Measurements from ENCODE around the gene COX4I2. TPM values are rescaled to one million over a fixed set of nuclear protein-coding genes. Genes with fewer than 3 reads are reported as not detected.
A peak's percentile ranks its signal among the peaks of the same experiment; 100 is the strongest.

Gene COX4I2
- total and polyA plus RNA-seq, 11 donors = 5.7 to 42.8 (median 11.3) TPM

DNA sequence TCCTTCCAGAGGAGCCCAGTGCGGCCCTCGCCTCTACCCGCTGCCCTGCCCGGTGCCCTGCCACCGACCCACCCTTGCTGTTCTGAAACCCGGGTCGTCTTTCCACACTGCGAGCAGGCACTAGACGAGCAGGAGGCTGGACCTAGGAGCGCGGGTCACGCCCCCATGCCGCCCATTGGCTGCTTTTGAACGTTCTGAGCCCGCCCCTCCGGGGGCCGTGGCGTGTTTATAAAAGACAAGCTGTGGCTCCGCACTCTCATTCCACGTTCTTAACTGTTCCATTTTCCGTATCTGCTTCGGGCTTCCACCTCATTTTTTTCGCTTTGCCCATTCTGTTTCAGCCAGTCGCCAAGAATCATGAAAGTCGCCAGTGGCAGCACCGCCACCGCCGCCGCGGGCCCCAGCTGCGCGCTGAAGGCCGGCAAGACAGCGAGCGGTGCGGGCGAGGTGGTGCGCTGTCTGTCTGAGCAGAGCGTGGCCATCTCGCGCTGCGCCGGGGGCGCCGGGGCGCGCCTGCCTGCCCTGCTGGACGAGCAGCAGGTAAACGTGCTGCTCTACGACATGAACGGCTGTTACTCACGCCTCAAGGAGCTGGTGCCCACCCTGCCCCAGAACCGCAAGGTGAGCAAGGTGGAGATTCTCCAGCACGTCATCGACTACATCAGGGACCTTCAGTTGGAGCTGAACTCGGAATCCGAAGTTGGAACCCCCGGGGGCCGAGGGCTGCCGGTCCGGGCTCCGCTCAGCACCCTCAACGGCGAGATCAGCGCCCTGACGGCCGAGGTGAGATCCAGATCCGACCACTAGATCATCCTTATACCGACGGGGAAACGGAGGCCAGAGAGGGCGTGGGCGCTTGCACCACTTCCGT is 32.4 kb upstream of the COX4I2 start, which contains the start of gene ID1:
Gene ID1, plus strand, starts transcription at position 259 of the 871 bp plus-strand sequence. Its CDS starts 99 bp downstream, at position 358.
- peak; percentile 87 to 91 (median 90) for ATAC-seq
- Histone ChIP-seq H3K9me3 (no peaks in the 10 kb centered on the region), H3K27ac (peak within 1 kb of the TSS; percentile 83 to 96 (median 92)), H3K27me3 (peaks cover 0 to 14% (median 0%) of the 10 kb centered on the region in 9 donors), H3K36me3 (peaks cover 0 to 13% (median 0%) of the 10 kb centered on the region in 9 donors), H3K4me3 (peak within 1 kb of the TSS; percentile 58 to 91 (median 74)), H3K4me1 (peaks cover 0 to 56% (median 26%) of the 10 kb centered on the region in 12 donors)
- WGBS, 4 donors = 0 to 1% (median 1%) methylated on average over 46 to 74 of the region's 74 CpGs
- peak; percentile 16 to 98 for TF ChIP-seq POLR2A (IDR thresholded peaks at IDR 0.05)
- TF ChIP-seq, protein P1, sequence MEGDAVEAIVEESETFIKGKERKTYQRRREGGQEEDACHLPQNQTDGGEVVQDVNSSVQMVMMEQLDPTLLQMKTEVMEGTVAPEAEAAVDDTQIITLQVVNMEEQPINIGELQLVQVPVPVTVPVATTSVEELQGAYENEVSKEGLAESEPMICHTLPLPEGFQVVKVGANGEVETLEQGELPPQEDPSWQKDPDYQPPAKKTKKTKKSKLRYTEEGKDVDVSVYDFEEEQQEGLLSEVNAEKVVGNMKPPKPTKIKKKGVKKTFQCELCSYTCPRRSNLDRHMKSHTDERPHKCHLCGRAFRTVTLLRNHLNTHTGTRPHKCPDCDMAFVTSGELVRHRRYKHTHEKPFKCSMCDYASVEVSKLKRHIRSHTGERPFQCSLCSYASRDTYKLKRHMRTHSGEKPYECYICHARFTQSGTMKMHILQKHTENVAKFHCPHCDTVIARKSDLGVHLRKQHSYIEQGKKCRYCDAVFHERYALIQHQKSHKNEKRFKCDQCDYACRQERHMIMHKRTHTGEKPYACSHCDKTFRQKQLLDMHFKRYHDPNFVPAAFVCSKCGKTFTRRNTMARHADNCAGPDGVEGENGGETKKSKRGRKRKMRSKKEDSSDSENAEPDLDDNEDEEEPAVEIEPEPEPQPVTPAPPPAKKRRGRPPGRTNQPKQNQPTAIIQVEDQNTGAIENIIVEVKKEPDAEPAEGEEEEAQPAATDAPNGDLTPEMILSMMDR (IDR thresholded peaks at IDR 0.05) = no peak
- peak; percentile 95 to 96 (median 96) for DNase-seq
- intact Hi-C loops (cut with DNase I) = loop anchor here in 4 of 10 donors (2.0 kb wide), 1 partner anchor 32 kb away; no protein-coding TSS in a partner anchor

DNA sequence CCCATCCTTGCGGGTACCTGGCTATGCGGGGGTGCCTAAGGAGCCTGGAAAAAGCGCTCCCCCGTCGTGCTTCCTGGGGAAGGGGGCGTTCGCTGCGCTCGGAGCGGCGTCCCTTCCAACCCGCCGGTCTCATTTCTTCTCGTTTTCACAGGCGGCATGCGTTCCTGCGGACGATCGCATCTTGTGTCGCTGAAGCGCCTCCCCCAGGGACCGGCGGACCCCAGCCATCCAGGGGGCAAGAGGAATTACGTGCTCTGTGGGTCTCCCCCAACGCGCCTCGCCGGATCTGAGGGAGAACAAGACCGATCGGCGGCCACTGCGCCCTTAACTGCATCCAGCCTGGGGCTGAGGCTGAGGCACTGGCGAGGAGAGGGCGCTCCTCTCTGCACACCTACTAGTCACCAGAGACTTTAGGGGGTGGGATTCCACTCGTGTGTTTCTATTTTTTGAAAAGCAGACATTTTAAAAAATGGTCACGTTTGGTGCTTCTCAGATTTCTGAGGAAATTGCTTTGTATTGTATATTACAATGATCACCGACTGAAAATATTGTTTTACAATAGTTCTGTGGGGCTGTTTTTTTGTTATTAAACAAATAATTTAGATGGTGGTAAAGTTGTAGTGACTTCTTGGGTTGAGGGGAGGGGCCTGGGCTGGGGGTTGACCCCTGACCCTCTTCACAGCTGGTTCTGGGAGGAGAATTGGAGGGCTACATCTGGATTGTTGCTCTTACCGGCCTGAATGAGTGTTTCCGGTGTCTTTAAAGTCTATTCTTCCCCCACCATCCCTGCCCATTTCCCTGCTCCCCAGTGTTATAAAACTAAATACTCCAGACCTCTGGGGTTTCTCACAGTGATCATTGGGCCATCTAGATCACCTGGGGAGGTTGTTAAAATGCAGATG is 31.6 kb upstream of the COX4I2 start:
- 9 to 24% (median 15%) methylated on average over 15 to 39 of the region's 39 CpGs for WGBS, 4 donors
- Histone ChIP-seq H3K36me3 (peaks cover 0 to 13% (median 0%) of the 10 kb centered on the region in 9 donors), H3K27ac (peak overlapping the region; percentile 83 to 96 (median 92)), H3K4me1 (peaks cover 0 to 65% (median 28%) of the 10 kb centered on the region in 12 donors), H3K4me3 (peak overlapping the region; percentile 58 to 91 (median 74)), H3K9me3 (no peaks in the 10 kb centered on the region), H3K27me3 (peaks cover 0 to 14% (median 0%) of the 10 kb centered on the region in 9 donors)
- DNase-seq (peak in 4 of 5 donors; percentile 30 to 69 (median 39)), ATAC-seq (no peak)
- intact Hi-C loops (cut with DNase I) = loop anchor here in 4 of 10 donors (2.0 kb wide), 1 partner anchor 33 kb away; no protein-coding TSS in a partner anchor
- no peak for TF ChIP-seq POLR2A (IDR thresholded peaks at IDR 0.05)
- TF ChIP-seq, protein P1 (IDR thresholded peaks at IDR 0.05) = no peak

DNA sequence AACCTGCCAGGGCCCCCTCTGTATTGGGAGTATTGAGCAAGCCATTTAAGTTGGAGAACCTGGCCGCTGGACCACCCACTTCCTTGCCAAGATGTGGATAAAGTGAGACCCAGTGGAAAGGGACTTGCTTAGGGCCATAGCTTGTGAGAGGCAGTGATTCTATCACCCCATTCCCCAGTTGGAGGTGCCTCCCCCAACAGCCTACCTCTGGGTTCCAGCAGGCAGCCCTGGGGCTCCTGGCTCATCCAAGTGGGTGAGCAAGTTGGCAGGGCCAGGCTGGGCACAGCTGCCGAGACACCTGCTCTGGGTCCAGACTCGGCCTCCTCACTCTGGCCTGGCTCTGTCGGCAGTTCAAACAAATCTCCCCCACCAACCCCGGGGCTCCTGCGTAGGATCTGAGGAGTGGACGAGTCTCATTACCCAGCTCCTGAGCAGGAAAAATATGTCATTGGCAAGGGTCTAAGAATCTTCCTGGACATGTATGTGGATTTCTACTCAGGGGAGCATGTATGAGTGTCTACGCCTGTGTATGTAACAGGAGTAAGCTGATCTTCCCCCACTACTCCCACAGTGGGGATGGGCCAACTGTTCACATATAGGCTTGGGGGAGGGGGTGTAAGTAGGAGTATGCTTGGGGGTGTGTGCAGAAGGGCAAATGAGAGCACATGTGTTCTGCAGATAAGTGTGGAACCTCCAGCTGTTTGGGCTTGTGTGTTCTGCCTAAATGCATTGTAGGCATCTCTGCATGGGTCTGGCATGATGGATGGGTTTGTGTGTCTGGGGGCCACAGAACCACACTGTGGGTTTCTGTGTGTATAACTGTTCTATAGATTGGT is 30.7 kb upstream of the COX4I2 start:
- intact Hi-C loops (cut with DNase I) = no loop called here
- no peak for TF ChIP-seq POLR2A (IDR thresholded peaks at IDR 0.05)
- 49 to 56% (median 52%) methylated on average over 8 of the region's 8 CpGs for WGBS, 4 donors
- ATAC-seq = peak in 1 of 4 donors; percentile 9
- peaks cover 0 to 13% (median 0%) of the 10 kb centered on the region in 9 donors for H3K36me3 ChIP-seq
- H3K27me3 ChIP-seq = peaks cover 0 to 14% (median 0%) of the 10 kb centered on the region in 9 donors
- no peaks in the 10 kb centered on the region for H3K9me3 ChIP-seq
- H3K4me1 ChIP-seq = peaks cover 0 to 71% (median 28%) of the 10 kb centered on the region in 12 donors
- H3K27ac ChIP-seq = peak overlapping the region; percentile 83 to 96 (median 92)
- peak in 2 of 5 donors; percentile 43 to 67 for DNase-seq
- peak overlapping the region; percentile 58 to 91 (median 74) for H3K4me3 ChIP-seq

Measured in heart left ventricle (tissue), 16 donors.